T-helper 1 cell treated with Interleukin-12 subunit alpha and Interleukin-12 subunit beta and Interleukin-4 antibody, amounts not matched to agents 30 ng/mL and 1 ng/mL, for 36 hours (primary cell): ENCODE data around the gene CYP26B1. TPM values are rescaled to one million over a fixed set of nuclear protein-coding genes. Genes with fewer than 3 reads are reported as not detected.

Source experiments
- intact Hi-C: fragments of 100-400 bp; cut with micrococcal nuclease; formaldehyde crosslinking; loops from one replicate; pipeline ENCODE4 v1.15.1; 2024
- total RNA-seq: library from RNA; stranded (reverse); gene quantifications from 2 replicates; pipeline ENCODE4 v1.2.3, GENCODE V29; 2022

Gene CYP26B1
- total RNA-seq, 1 donor from 2014 or later = not detected

- intact Hi-C loops = no loop called here
These were observed 33.6 kb downstream of the CYP26B1 start for GRCh38 chr2:72113847-72114692.

DNA sequence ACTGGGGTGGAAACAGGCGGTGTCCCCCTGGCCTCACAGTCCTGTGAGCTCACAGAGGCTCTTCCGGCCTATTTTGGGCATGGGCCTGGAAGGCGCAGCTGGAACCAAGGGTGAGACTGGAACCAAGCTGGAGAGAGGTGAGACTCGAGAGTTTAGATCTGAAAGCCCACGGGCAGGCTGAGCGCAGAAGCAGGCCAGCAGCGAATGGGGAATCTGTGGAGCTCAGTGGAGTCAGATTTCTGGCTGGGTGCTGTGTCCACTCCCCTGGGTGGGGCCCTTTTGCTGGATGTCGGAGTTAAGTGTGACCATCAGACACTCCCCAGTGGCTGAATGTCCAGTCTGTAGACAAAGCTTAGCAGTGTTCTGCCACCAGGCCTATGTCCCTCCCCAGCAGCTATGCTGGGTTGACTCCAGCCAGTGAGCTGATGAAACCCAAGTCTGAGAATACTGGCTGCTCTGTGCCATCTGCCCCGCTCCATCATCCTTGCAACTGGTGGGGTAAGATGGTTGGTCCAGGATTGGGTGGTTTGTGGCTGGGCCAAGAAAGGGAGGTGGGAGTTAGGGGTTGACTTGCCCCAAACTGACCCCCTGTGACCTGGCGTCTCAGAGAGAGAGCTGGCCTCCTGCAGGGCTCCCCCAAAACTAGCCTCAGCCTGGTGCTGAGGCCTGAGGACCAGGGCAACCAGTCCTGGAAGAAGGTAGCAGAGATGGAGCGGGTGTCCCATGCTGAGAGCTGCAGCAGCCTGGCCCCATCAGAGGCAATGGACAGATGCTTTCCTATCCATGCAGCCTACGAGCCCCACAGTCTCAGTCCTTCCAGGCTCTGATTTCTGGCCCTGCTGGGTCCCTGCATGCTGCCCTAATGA, 34.4 kb downstream of the CYP26B1 start:
- intact Hi-C loops = no loop called here

DNA sequence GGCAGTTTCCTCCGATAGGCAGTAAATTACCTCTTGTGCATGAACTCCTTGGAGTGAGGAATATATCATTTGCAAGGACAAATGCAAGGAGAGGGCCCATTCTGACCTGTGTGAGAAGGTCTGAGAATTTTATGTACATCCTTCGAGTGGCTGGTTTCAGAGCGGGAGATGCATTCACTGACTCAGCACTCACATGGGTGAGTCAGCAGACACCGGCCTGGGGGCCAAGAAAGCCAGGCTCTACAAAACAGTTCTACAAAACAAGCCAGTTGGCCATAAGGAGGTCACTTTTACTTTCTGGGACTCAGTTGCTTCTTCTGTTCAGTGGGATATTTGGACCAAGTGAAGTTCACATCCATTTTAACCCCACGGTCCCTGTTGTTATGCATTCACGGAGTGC, 35.3 kb downstream of the CYP26B1 start:
- intact Hi-C loops = no loop called here

DNA sequence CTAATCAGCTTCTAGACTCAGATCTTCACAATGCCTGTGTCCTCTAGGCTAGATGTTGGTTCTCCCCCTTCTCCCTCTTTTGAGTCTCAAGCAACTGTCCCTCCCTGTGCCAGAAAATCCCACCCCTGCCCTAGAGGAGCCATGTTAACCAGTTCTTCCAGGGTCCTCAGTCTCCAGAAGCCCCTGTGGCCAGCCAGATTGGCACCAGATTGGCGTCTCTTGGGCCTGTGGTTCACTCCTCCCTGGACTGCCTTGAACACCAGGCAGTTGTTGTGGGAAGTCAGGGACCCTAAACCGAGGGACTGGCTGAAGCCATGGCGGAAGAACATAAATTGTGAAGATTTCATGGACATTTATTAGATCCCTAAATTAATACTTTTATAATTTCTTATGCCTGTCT, 36.6 kb downstream of the CYP26B1 start:
- intact Hi-C loops = no loop called here

- intact Hi-C loops = no loop called here
These were observed 37.8 kb downstream of the CYP26B1 start for GRCh38 chr2:72109904-72110303.

DNA sequence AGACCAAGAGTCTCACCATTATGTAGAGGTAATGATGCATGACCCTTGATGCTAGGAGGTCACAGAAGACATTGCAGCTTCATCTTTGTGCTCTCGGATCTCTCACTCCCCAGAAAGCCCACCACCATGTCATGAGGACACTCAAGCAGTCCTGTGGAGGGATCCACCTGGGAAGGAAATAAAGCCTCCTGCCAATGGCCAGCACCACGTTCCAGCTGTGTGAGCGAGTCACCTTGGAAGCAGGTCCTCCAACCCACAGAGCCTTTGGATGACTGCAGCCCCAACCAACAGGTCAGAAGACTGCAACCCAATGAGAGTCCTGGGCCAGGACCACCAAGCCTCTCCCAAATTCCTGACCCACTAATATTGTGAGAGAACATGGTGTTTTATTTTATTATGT, 38.4 kb downstream of the CYP26B1 start:
- intact Hi-C loops = no loop called here

DNA sequence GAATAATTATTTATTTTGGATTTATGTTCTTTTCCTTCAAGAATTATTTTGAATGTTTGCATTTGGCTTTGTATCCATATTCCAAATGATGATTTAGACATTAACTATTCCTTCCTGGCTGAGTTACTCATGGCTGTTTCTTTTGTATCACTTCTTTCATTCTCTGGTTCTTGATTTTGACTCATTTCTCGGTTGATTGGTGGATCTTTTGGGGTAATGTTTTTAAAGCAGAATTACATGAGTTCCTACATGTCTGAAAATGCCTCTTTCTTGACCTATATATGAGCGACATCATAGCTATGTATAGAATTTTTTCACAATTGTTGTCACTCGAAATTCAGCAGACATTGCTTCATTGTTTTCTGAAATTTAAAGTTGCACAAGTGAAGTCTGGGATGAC, 39.5 kb downstream of the CYP26B1 start:
- intact Hi-C loops = no loop called here

DNA sequence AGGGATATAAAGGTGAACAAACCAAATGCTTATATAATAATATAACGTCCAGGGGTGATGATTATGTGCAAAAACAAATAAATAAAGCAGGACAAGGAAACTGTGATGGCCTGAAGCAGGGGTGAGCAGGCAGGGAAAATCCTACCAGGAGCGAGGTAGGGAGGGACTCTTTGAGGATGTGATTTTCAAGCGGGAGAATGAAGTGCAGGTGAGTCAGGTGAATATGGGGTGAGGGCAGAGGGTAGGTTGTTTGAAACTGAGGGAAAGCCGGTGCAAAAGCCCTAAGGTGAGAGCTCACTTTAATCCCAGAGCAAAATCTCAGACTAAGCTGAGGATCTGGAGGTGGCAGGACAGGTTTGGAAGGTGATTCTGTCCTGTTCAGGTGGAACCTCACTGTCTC, 40.7 kb downstream of the CYP26B1 start:
- intact Hi-C loops = no loop called here

GRCh38 chr2:72104821-72105588, 42.7 kb downstream of the CYP26B1 start:
- intact Hi-C loops = no loop called here

DNA sequence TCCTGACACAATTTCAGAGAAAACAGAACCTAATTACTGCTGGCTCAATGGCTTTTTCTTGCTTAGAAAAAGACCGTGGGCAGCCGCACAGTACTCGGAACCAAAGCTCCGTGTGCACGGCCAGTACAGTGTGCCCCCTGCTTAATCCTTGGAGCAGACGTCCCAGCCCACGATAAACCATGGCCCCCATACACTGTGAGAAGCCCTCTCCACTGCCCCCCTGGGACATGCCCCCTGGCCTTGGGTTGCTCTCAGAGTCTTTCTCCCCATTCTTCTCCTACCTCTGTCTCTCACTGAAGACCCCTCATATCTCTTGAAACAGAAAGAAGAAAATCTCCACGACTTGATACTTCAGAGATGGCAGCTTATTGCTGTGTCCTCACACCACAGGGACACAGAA, 44.0 kb downstream of the CYP26B1 start:
- intact Hi-C loops = no loop called here

- intact Hi-C loops = no loop called here
These were observed 44.5 kb downstream of the CYP26B1 start for GRCh38 chr2:72103161-72103560.

GRCh38 chr2:72098935-72099334, 48.7 kb downstream of the CYP26B1 start:
- intact Hi-C loops = no loop called here

DNA sequence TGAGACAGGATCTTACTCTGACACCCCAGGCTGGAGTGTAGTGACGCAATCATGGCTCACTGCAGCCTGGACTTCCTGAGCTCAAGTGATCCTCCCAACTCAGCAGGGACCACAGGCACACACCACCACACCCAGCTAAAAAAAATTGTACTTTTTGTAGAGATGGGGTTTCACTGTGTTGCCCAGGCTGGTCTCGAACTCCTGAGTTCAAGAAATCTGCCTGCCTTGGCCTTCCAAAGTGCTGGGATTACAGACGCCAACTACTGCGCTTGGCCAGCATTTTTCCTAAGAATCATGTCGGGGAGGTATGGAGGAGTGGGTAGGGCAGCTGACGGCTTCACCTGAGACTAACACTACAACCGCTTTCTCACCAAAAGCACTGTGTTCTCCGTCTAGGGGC, 50.4 kb downstream of the CYP26B1 start:
- intact Hi-C loops = no loop called here

GRCh38 chr2:72096181-72096580, 51.5 kb downstream of the CYP26B1 start:
- intact Hi-C loops = no loop called here

- intact Hi-C loops = no loop called here
These were observed 52.3 kb downstream of the CYP26B1 start for GRCh38 chr2:72095364-72095763.

DNA sequence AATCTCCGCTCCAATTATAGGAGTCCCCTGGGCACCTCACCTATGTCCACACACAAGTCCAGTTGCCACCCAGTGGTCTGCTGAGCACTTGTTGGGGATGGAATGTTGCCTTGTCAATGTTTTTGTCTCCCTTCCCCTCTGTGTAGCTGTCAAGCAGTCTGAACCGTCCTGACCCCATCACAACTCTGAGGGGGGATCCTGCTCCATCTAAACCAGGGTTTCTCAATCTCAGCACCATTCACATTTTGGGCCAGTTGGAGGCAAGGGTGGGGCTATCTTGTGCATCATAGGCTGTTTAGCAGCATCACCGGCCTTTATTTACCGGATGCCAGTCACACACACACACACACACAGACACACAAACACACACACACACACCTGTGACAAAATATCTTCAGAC, 53.0 kb downstream of the CYP26B1 start:
- intact Hi-C loops = no loop called here

- intact Hi-C loops = no loop called here
These were observed 55.6 kb downstream of the CYP26B1 start for GRCh38 chr2:72092111-72092510.

- intact Hi-C loops = no loop called here
These were observed 56.7 kb downstream of the CYP26B1 start for GRCh38 chr2:72090781-72091482.

DNA sequence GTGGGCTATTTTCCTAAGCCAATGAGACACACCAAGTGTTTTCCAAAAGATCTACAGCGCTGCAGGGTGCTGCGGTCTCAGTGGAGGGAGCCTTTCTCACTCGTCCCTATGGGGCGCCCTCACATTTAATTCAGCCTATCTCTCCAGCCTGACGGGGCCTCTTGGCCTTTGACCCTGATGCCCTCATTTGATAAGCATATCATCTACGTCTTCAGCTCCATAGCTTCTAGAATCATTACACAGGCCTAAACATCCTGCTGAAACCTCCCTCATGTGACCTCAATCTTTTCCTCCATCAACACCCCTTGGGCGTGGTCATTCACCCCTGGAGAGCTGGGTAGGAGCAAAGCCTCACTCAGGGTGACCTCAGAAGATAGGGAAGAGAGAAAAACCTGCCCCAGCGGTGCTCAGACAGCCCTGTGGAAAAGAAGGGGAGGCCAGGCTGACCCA, 57.4 kb downstream of the CYP26B1 start:
- intact Hi-C loops = no loop called here

GRCh38 chr2:72089537-72089936, 58.1 kb downstream of the CYP26B1 start:
- intact Hi-C loops = no loop called here

- intact Hi-C loops = no loop called here
These were observed 58.6 kb downstream of the CYP26B1 start for GRCh38 chr2:72089028-72089427.
